WI38 (cell line): Measurements from ENCODE around the gene SMAGP.

Experiments
- H3K4me3 ChIP-seq: 2 replicates; pipeline ENCODE4 v1.5.1; 2011; ENCODE audit warnings: low read depth, mild to moderate bottlenecking, control low read depth, low read length
- CTCF ChIP-seq: IDR thresholded peaks from 2 replicates; pipeline ENCODE4 v1.5.1; 2012; ENCODE audit warnings: low read depth, mild to moderate bottlenecking, control low read depth, low read length

SMAGP gene

GRCh38 chr12:51217133-51217967, 52.9 kb downstream of the SMAGP start:
- TF ChIP-seq CTCF: no peak

GRCh38 chr12:51216642-51217041, 53.6 kb downstream of the SMAGP start:
- no peak for TF ChIP-seq CTCF
- H3K4me3 ChIP-seq: peak overlapping the region; percentile 74

More at GRCh38 chr12:51217133-51217967, 52.9 kb downstream of the SMAGP start:
- peak overlapping the region; percentile 74 for H3K4me3 ChIP-seq

GRCh38 chr12:51214895-51215294, 55.3 kb downstream of the SMAGP start:
- no peak overlapping the region for H3K4me3 ChIP-seq

GRCh38 chr12:51210690-51211395, 59.4 kb downstream of the SMAGP start:
- H3K4me3 ChIP-seq: no peak overlapping the region
- no peak for TF ChIP-seq CTCF

More at GRCh38 chr12:51214895-51215294, 55.3 kb downstream of the SMAGP start:
- no peak for TF ChIP-seq CTCF

GRCh38 chr12:51209259-51209658, 61.0 kb downstream of the SMAGP start:
- no peak for TF ChIP-seq CTCF
- no peak overlapping the region for H3K4me3 ChIP-seq

GRCh38 chr12:51208016-51208660, 62.1 kb downstream of the SMAGP start:
- H3K4me3 ChIP-seq: no peak overlapping the region
- no peak for TF ChIP-seq CTCF
